Suppressor macrophage treated with lipopolysaccharide for 4 hours (primary cell): Measurements from ENCODE around the gene CSNK1G3.

Source experiments
- DNase-seq: peaks from one replicate; pipeline ENCODE4 v3.0.0-alpha.2; 2020

The CSNK1G3 gene

DNA sequence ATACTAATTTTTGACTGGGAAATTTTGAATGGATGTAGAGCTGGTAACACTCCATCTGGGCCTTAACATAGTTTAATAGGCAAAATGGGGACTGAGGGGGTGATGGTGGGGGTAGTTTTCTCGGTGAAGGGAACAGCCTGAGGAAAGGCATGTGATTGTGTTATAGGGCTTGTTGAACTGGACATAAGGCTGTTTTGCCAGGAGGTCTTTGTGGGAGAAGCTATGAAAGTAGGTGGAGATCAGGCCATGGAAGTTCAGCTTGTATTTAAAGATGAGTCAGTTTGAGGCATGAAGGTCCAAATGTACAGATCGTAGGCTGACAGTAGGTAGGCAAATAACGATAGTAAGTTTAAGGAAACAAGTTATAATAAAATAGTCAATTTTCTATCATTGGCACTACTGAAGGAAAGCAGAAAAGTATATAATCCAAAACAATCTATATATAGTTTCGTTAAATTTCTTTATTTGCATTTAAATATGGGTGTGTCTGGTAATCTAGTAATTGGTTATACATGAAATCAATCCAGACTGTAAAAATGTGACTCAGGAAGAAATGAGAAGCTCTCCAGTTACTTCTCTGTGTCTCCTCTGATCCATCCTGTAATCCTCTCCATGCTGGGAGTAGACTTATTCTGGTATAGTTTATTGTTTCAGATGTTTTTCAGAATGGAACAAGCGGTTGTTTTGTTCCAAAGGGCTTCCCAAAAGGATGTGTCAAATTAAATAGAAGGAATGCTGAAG, 2.8 kb downstream of the CSNK1G3 start:
- no peak for DNase-seq

DNA sequence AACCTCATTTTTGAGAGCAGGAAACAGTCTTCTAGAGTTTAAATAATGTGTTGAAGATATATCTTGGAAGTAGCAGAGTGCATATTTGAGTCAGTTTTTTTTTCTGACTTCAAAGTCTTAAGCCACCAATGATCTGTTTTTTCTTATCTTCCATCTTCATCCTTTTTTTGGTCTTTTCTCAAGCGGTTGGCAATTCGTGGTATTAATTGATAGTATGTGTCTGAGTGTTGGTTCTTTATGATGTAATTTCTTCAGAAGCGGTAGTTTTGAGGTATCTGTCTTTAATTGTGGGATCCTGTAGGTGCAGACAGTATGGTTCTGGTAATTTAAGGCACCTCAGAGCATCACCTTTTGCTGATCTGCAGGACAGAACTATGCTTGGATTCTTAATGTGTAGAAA, 3.9 kb downstream of the CSNK1G3 start:
- no peak for DNase-seq

DNA sequence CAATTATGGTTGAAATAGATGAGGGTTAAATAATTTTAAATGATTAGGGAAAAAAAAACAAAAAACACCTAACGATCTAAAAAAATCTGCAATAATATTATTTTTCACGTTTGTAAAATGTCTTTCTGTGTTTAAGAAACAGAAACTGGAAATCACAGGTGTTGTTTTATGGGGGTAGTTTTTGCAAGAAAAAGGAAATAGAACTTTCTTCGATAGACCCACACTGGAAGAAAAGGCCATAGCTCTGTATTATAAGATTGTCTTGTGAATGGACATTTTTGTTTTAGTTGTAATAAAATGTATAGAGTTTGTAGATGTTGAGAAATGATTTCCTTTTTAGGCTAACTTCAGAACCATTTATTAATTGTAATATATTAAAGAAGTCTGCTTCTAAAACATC, 5.5 kb downstream of the CSNK1G3 start:
- DNase-seq, result no peak

DNA sequence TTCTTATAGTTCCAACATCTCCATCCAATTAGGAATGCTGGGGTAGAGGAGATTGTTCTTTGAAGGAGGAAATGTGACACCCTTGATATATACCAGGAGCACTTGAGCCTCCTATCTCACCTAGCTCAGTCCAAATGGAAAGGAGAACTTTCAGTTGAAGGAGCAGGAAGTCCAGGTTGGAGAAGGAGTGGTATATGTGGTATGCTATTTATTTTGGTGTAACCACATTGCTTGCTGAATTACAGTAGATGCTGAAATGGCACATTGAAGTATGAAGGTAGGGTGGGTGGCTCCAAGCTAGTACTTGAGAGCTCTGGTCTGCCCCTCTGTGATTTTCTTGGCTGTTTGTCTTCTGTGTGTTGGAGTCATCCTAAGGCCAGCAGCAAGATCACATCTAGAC, 6.1 kb downstream of the CSNK1G3 start:
- no peak for DNase-seq

DNA sequence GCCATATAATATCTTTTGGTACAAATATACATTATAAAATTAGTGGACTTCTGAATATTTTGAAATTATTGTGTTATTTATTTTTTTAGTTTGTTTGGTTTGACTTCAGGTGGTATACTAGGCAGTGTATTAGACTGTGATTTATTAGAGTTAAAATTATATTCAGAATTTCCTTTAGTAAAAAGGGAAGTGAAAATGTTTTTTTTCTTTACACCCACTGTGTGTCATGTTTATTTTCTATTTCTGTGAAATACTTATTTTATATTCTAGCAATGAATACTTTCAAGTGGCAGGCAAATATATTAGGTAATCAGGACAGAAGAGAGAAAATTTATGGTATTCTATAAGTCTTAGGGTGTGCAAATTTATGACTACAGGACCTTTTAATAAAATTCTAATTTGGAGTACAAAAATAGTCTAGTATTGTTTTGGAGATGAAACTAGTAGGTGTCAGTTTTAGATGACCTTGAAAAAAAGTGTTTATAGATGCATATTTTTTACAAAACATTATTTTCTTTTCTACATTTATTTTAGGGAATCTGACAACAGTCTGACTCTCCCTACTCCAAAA, 8.8 kb downstream of the CSNK1G3 start:
- DNase-seq, result peak; percentile 44

DNA sequence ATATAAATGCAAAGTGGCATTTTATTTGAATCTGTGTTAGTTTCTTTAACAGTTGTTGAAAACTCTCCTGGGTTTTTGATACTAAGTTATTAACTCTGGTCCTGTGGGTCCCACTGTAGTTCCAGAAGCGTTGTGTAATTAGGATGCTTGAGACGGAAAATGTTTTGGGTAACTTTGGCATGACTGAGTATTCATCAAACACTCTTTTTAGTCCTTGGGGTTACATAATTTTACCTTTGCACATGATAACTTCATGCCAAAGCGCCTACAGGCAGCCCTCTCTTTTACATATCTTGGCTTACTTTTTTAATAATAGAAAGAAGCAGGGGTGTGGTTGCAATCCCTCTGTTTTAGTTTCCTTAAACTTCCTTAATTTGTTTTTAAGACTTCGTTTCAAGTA, 12.2 kb downstream of the CSNK1G3 start:
- DNase-seq, result no peak

DNA sequence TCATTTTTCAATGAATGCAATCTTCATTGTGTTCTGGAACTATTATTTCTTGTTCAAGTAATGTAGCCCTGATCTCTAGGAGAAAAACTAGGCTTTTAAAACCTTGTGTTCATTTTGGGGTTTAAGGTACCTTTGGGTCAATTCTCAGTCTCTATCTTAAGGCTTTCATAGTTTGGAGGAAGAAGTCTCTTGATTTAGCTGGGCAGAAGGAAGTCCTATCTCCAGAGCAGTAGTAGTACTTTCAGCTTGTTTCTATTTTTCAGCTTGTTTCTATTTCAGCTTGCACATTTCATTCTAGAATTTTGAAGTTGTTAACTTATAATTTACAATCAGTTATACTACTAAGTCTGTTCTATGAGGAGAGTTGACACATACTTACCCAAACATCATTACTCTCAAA, 15.2 kb downstream of the CSNK1G3 start:
- DNase-seq, result no peak

DNA sequence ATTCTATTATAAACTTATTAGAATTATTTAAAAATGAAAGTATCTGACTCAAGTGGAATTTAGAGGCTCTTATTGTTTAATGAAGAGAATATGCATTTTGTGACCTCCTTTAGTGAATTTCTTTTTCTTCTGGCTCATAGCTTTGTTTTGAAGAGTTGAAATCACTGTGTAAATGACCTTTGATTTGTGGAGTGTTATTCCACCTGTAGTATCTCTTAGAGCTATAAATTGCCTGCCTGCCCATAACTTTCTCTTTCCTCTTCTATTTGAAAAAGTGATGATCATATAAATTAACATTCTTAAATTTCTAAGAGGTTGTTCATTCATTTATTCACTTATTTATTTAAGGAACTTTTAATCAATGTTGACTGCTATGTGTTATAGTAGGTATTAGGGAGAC, 16.1 kb downstream of the CSNK1G3 start:
- no peak for DNase-seq

DNA sequence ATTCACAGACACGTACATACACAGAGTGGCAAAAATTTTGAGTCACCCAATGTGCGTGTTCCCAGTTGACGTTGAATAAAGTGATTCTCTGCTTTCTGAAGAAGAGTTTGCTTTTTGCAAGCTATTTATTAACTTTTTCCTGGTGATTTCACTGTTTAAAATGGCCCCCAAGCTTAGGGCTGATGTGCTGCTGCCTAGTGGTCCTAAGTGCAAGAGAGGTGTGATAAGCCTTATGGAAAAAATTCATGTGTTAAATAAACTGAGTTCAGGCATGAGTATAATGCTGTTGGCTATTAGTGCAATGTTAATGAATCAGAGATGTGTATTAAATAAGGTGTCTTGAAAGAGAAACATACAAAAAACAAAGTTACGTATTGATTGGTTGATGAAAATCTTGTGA, 16.9 kb downstream of the CSNK1G3 start:
- DNase-seq, result no peak

DNA sequence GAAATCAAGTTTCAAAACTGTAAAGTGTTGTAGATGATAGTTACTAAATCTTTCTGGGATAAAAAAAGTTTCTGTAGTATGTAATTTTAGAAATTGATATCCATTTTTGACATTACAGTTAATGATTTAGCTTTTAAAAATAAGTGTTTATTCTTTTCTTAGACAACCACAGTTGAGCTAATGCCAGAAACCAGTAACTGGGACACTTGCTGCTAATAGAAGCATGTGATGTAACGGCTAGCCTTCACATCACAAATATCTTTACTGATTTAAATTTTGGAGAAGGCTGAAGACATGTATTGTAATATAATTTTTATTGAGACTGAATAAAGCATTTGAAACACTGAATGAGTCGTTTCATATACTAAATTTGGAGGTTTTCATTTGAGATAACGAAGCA, 18.8 kb downstream of the CSNK1G3 start:
- DNase-seq, result no peak

DNA sequence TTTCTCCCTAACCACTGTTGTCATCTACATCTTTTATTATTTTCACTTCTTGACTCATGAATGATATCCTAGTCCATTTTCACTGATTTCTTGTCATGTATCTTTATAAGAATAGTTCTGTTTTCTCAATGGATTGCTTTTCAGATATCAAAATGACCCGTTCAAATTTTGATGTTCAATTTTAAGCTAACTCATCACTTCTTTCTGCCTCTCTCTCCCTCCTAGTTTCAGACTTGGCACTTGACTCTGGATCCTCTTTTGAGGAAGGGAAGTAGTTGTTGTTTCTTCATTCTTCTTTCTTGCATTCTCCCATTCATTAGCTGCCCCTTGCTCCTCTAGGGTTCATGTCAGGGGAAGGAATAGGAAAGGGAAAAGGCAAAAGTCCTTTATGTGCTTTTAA, 23.7 kb downstream of the CSNK1G3 start:
- DNase-seq, result peak; percentile 17

DNA sequence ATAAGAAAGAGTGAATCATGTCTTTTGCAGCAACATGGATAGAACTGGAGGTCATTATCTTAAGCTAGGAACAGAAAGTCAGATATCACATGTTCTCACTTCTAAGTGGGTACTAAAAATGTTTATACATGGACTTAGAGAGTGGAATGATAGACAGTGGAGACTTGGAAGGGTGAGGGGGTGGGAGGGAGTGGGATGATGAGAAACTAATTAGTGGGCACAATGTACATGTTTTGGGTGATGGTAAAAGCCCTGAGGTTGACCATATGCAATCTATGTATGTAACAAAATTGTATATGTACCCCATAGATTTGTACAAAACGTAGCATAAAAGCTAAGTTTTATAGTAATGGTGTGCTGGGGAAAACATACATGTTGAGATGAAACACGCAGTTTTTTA, 25.3 kb downstream of the CSNK1G3 start:
- no peak for DNase-seq

DNA sequence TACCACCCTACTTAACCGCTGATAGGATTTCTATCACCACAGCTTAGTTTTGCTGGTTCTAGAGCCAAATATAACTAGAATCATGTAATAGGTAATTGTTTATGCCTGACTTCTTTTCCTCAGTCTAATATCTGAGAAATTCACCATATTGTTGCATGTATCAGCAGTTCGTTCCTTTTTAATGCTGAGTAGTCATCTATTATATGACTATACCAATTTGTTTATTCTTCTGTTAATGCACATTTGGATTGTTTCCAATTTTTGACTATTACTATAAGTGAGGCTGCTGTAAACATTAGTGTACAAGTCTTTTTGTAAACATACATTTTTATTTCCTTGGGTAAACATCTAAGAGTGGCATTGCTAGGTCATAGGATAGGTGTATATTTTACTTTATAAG, 25.9 kb downstream of the CSNK1G3 start:
- no peak for DNase-seq

DNA sequence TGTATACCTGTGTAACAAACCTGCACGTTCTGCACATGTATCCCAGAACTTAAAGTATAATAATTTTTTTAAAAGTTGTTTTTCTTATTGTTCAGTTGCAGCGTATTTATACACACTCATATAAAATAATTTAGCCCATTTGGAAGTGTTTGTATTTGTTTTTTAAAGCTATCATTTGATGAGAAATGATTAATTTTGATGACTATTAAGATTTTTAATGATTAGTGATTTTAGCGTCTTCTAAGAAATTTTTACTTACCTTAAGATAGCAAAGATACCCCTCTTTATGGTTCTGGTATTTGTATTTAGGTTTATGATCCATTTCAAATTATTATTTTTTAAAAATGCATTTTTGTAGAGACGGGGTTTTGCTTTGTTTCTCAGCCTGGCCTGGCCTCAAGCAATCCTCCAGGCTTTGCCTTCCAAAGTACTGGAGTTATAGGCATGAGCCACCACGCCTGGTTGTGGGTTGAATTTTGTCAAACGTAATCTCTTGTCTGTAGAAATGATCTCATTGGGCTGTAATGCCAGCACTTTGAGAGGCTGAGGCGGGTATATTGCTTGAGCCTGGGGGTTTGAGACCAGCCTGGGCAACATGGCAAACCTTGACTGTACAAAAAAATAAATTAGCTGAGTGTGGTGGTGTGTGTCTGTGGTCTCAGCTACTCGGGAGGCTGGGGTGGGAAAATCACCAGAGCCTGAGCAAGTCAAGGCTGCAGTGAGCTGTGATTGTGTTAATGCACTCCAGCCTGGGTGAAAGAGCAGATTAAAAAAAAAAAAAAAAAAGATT, 26.9 kb downstream of the CSNK1G3 start:
- no peak for DNase-seq

DNA sequence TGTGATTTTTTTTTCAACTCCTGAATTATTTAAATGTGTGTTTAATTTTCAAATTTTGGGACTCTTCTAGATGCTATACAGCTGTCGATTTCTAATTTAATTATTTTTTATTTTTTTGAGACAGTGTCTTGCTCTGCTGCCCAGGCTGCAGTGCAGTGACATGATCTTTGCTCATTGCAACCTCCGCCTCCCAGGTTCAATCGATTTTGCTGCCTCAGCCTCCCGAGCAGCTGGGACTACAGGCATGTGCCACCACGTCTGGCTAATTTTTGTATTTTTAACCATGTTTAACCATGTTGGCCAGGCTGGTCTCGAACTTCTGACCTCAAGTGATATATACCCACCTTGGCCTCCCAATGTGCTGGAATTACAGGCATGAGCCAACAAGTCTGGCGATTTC, 28.6 kb downstream of the CSNK1G3 start:
- no peak for DNase-seq

DNA sequence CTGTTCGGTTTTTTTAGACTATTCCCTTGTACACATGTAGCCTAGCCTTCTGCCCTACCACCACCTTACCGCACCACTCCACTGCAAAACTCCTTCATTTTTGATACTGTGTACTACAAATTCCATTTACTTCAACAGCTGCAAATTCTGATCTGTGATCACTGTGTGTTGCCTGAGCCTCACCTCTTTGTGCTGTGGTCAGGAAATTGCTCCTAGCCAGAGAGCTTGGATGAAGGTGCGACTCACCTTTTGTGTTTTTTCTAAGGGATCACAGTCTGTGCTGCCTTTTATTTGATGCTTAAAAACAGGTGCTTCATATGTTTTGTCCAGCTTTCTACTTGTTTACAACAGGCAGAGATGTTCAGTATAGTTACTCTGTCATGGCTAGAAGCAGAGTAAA, 31.5 kb downstream of the CSNK1G3 start:
- DNase-seq, result no peak

DNA sequence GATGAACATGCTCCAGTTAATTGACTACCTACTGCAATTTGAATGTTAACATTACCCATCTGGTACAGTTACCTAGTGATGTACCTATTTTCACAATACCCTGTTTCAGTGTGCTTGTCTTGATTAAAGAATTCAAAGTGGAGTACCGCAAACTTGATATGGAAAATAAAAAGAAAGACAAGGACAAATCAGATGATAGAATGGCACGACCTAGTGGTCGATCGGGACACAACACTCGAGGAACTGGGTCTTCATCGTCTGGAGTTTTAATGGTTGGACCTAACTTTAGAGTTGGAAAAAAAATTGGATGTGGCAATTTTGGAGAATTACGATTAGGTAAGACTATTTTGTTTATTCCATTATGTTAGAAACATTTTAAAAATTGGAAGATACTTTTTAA, 33.5 kb downstream of the CSNK1G3 start:
- DNase-seq, result peak; percentile 23

DNA sequence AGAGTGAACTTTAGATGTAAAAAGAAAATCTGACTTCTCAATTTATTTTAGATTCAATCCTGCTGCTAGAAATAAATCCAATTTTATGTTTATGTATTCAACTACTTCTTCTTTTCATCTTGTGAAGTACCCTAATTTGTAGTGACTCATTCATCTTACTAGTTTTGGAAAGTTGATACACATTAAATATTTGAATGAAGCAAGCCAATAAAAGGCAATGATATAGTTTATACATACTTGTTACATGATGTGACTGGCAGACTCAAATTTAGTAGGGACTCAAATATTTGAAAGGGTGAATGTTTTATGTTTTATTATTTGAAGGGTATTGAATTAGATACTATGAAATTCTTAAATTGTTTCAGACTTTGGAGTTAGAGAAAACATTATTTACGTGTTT, 34.7 kb downstream of the CSNK1G3 start:
- DNase-seq, result no peak

DNA sequence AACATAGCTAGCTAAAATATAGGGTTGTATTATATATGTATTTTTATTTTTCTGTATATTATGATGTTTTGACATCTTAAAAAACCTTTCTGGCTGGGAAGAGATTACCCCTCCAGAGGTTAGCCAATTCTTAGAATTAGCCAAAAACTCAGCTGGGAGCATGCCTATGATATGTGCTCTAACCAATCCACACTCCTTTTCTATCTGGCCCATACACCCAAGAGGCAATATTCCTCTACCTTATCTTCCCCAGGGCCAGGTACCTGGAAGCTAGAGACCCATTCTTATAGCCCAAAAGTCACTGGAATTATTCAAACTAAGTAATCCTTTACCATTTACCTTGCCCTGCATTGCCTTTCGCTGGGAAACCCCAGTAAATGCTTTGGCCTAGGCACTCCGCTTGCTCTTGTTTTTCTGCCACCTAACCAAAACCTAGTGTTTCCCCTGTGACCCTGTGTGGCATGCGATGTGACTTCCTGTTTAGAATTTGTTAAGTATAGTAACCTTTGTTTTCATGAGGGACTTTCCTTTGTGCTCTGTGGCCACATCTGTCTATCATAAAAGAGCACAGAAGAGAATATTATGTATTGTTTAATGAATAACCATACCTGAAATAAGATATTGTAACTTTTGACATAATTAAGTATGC, 37.4 kb downstream of the CSNK1G3 start:
- DNase-seq, result peak; percentile 12

DNA sequence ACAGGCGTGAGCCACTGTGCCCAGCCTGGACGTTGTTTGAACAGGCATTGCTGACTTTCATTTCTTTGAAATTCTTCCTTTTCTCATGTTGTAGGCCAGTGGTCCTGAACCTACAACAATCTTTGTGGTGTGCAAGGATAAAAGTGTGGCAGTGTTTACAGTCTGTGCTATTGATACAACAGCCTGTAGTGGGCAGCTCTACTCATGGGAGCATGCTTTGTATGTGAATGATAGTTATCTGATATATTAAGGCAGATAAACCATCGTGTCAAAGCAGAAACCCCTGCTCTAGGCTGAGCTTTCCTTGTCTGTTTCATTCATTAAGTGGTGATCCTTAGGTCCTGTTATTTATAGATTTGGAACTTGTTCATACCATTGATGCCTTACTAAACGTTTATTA, 42.6 kb downstream of the CSNK1G3 start:
- DNase-seq, result no peak

DNA sequence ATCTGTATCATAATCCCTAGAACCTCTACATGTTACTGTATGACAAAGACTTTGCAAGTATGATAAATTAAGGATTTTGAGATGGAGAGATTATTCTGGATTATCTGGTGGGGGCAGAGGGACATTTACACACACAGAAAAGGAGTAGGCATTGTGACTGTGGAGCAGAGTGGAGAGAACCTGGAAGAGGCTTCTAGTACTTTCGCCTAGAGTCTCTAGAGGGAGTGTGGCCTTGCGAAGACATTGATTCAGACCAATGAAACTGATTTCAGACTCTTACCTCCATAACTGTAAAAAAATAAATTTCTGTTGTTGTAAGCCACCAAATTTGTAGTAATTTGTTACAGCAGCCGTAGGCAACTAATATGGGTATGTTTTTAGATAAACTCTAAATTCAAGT, 45.9 kb downstream of the CSNK1G3 start:
- no peak for DNase-seq

DNA sequence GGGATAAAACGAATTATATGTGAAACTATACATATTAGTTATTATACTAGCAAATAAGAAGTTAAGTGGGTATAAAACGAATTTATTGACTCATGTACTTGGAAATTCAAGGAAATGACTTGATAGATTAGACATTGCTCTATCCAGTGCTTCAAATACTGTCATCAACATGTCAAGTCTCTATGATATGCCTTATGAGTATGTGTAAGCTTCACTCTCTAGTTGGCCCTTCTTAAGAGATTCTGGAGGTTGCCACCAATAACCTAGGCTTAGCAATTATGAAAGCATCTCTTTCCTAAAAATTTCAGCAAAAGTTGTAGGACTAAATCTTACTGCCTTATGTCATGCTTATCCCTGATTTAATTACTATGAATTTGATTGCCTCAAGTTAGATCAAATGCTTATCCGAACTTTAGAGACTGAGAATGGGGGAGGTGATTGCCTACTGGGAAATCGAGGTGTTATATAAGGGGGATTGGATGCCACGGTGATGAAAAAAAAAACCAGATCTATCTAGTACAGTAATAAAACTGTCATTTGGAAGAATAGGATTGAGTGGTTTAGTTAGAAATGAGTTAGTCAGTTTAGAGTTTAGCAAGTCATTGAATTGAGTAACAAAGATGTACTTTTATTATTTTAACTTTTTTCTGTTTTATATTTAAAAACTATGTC, 46.9 kb downstream of the CSNK1G3 start:
- DNase-seq, result no peak

DNA sequence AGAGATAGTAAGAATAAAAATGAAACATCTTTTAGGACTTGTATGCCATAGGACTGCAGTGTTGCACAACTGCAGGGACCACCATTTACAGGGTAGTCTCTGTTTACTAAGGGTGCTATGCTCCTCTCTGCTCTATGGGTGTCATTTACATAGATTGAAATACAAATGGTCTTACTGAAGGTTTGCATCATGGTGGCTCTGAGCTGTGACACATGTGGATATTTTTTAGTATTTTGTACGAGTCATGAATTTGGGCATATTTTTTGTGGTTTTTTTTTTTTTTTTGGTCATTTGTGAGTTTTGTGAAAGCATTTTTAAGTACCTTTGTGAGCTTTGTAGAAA, 47.4 kb downstream of the CSNK1G3 start:
- DNase-seq, result no peak
